Measurements from ENCODE around the gene CD248.

Gene CD248

GRCh38 chr11:66315921-66316811, 678 bp downstream of the CD248 start:
- TF ChIP-seq EZH2phosphoT487 (conservative IDR thresholded peaks at IDR 0.05; ENCODE audit: low read length) (no peak), CTCF (IDR thresholded peaks at IDR 0.05; ENCODE audit: insufficient read depth, low read length, poor library complexity, severe bottlenecking) (no peak)
- Histone ChIP-seq H3K4me2 (ENCODE audit: low read depth, low read length, poor library complexity, severe bottlenecking) (no peak overlapping the region), H3K9ac (ENCODE audit: low read length) (no peak overlapping the region)

GRCh38 chr11:66315498-66315885, 1.4 kb downstream of the CD248 start:
- TF ChIP-seq EZH2phosphoT487 (conservative IDR thresholded peaks at IDR 0.05; ENCODE audit: low read length): no peak
- TF ChIP-seq CTCF (IDR thresholded peaks at IDR 0.05; ENCODE audit: insufficient read depth, low read length, poor library complexity, severe bottlenecking): no peak
- H2AFZ ChIP-seq (ENCODE audit: low read depth, low read length, severe bottlenecking): no peak overlapping the region
- no peak overlapping the region for H3K4me2 ChIP-seq (ENCODE audit: low read depth, low read length, poor library complexity, severe bottlenecking)
- no peaks in the 10 kb centered on the region for H3F3A ChIP-seq (ENCODE audit: insufficient read depth)
- no peaks in the 10 kb centered on the region for H3K9me2 ChIP-seq (replicated peaks; ENCODE audit: insufficient read depth, low read length)
- H3K9me3 ChIP-seq (ENCODE audit: insufficient read depth, low read length): no peaks in the 10 kb centered on the region
- H3K79me2 ChIP-seq (ENCODE audit: insufficient read depth, low read length): no peaks in the 10 kb centered on the region
- H3K27ac ChIP-seq (ENCODE audit: low read depth, low read length): no peak overlapping the region
- no peak overlapping the region for H3K9ac ChIP-seq (ENCODE audit: low read length)
- no peak overlapping the region for H3K4me3 ChIP-seq (ENCODE audit: insufficient read depth, low read length, poor library complexity, severe bottlenecking)
- no peaks in the 10 kb centered on the region for H3K36me3 ChIP-seq (ENCODE audit: low read length)
- no peaks in the 10 kb centered on the region for H4K20me1 ChIP-seq (ENCODE audit: low read depth, low read length)
- no peaks in the 10 kb centered on the region for H3K27me3 ChIP-seq (ENCODE audit: low read length)

More at GRCh38 chr11:66315921-66316811, 678 bp downstream of the CD248 start:
- Histone ChIP-seq H3K79me2 (ENCODE audit: insufficient read depth, low read length) (no peaks in the 10 kb centered on the region), H3K36me3 (ENCODE audit: low read length) (no peaks in the 10 kb centered on the region), H3K27ac (ENCODE audit: low read depth, low read length) (no peak overlapping the region), H2AFZ (ENCODE audit: low read depth, low read length, severe bottlenecking) (no peak overlapping the region), H4K20me1 (ENCODE audit: low read depth, low read length) (no peaks in the 10 kb centered on the region), H3K4me3 (ENCODE audit: insufficient read depth, low read length, poor library complexity, severe bottlenecking) (no peak overlapping the region), H3K9me2 (replicated peaks; ENCODE audit: insufficient read depth, low read length) (no peaks in the 10 kb centered on the region), H3K27me3 (ENCODE audit: low read length) (no peaks in the 10 kb centered on the region), H3F3A (ENCODE audit: insufficient read depth) (no peaks in the 10 kb centered on the region), H3K9me3 (ENCODE audit: insufficient read depth, low read length) (no peaks in the 10 kb centered on the region)

GRCh38 chr11:66314561-66315497, 2.0 kb downstream of the CD248 start:
- Histone ChIP-seq H3K27ac (ENCODE audit: low read depth, low read length) (no peak overlapping the region), H3K36me3 (ENCODE audit: low read length) (no peaks in the 10 kb centered on the region), H3K9me3 (ENCODE audit: insufficient read depth, low read length) (no peaks in the 10 kb centered on the region)

More at GRCh38 chr11:66314561-66315497, 2.0 kb downstream of the CD248 start:
- Histone ChIP-seq H3K79me2 (ENCODE audit: insufficient read depth, low read length) (no peaks in the 10 kb centered on the region), H3K9ac (ENCODE audit: low read length) (no peak overlapping the region), H3K27me3 (ENCODE audit: low read length) (no peaks in the 10 kb centered on the region), H3K4me3 (ENCODE audit: insufficient read depth, low read length, poor library complexity, severe bottlenecking) (no peak overlapping the region), H4K20me1 (ENCODE audit: low read depth, low read length) (no peaks in the 10 kb centered on the region), H2AFZ (ENCODE audit: low read depth, low read length, severe bottlenecking) (no peak overlapping the region), H3K4me2 (ENCODE audit: low read depth, low read length, poor library complexity, severe bottlenecking) (no peak overlapping the region), H3F3A (ENCODE audit: insufficient read depth) (no peaks in the 10 kb centered on the region), H3K9me2 (replicated peaks; ENCODE audit: insufficient read depth, low read length) (no peaks in the 10 kb centered on the region)
- no peak for TF ChIP-seq EZH2phosphoT487 (conservative IDR thresholded peaks at IDR 0.05; ENCODE audit: low read length)
- no peak for TF ChIP-seq CTCF (IDR thresholded peaks at IDR 0.05; ENCODE audit: insufficient read depth, low read length, poor library complexity, severe bottlenecking)
